HCT116 (cell line): ENCODE results near the gene KMT2D. TPM values are rescaled to one million over a fixed set of nuclear protein-coding genes. Genes with fewer than 3 reads are reported as not detected.
A peak's percentile ranks its signal among the peaks of the same experiment; 100 is the strongest.
"Not testable (repeated sequence)": the region's sequence is repeated elsewhere in the genome, so short reads cannot be mapped to it uniquely, and the experiment has no call there.

Experiments
- ATAC-seq: fragments of 200-7000 bp; cut with Tn5 transposase; 2 replicates; pipeline ENCODE4 v1.9.1; 2020; ENCODE audit warnings: mild to moderate bottlenecking, moderate library complexity
- BruUV-seq: library from RNA; stranded (reverse); fragments of 400-500 nt; replicated peaks from 2 replicates; lab custom pipeline; 2021; lab: Mats Ljungman, UMichigan
- CTCF ChIA-PET: fragments of 300-600 bp; sonication (Branson Sonifier 250); formaldehyde crosslinking; loops from one replicate; lab custom pipeline; 2021; ENCODE audit warnings: antibody characterized with exemption; lab: Charles Lee
- POLR2A ChIA-PET: fragments of 300-600, 350-600 bp; sonication (Branson Sonifier 250); formaldehyde crosslinking; loops from one replicate; lab custom pipeline; 2021; ENCODE audit warnings: antibody characterized with exemption; lab: Charles Lee
- RAD21 ChIA-PET, 2 experiments: fragments of 300-600 bp; sonication (Branson Sonifier 250); formaldehyde crosslinking; loops; one replicate each; lab custom pipeline; 2023; ENCODE audit warnings: low total read pairs in 2 of 2; ENCODE audit not compliant: uncharacterized antibody in 2 of 2, unreplicated experiment in 2 of 2, low non-redundant PET in 1 of 2; lab: Charles Lee
- DNase-seq: peaks from one replicate; pipeline ENCODE4 v3.0.0-alpha.2; 2010; ENCODE audit warnings: low read depth, low spot score
- H2AFZ ChIP-seq: fragments of 200-600 bp; shearing (Covaris generic), sonication (generic); 2 replicates; pipeline ENCODE4 v1.6.1; 2017; ENCODE audit warnings: low read depth, mixed run types, mixed read lengths, antibody characterized with exemption, low read length; ENCODE audit not compliant: poor library complexity, severe bottlenecking
- H3K27ac ChIP-seq: 2 replicates; pipeline ENCODE4 v1.5.1; 2012; ENCODE audit warnings: low read depth, low read length
- H3K27me3 ChIP-seq: fragments of 200-600 bp; sonication (generic); 2 replicates; pipeline ENCODE4 v1.6.1; 2016; ENCODE audit warnings: mixed run types, low read length, mixed read lengths; ENCODE audit not compliant: insufficient read depth
- H3K36me3 ChIP-seq, 2 experiments: fragments of 200-500 bp in 1 of 2; fragments of 200-600 bp in 1 of 2; sonication (Bioruptor generic) in 1 of 2; sonication (generic) in 1 of 2; 2 replicates each; pipeline versions ENCODE4 v1.5.1 to v1.6.1; 2014 to 2016; ENCODE audit warnings: low read length in 2 of 2, inconsistent platforms in 1 of 2, mixed read lengths in 1 of 2, mixed run types in 1 of 2; ENCODE audit not compliant: insufficient read depth in 2 of 2, control insufficient read depth in 1 of 2
- H3K4me1 ChIP-seq, 2 experiments: fragments of 200-600 bp in 1 of 2; sonication (generic) in 1 of 2; 2 replicates each; pipeline versions ENCODE4 v1.5.1 to v1.6.1; 2012 to 2017; ENCODE audit warnings: low read length in 2 of 2, inconsistent platforms in 1 of 2, mild to moderate bottlenecking in 1 of 2, mixed read lengths in 1 of 2, mixed run types in 1 of 2, moderate library complexity in 1 of 2; ENCODE audit not compliant: insufficient read depth in 2 of 2, control insufficient read depth in 1 of 2
- H3K4me2 ChIP-seq: fragments of 200-600 bp; sonication (generic); 2 replicates; pipeline ENCODE4 v1.6.1; 2017; ENCODE audit warnings: mixed run types, low read length, mixed read lengths
- H3K4me3 ChIP-seq, 2 experiments: fragments of 200-600 bp in 1 of 2; sonication (generic) in 1 of 2; replicated peaks in 1 of 2; 2 replicates each; pipeline ENCODE4 v1.5.1; 2011 to 2016; ENCODE audit warnings: low read length in 2 of 2, control low read depth in 1 of 2, low read depth in 1 of 2, mild to moderate bottlenecking in 1 of 2, mixed read lengths in 1 of 2, mixed run types in 1 of 2
- H3K79me2 ChIP-seq: fragments of 200-600 bp; sonication (generic); 2 replicates; pipeline ENCODE4 v1.6.1; 2017; ENCODE audit warnings: mild to moderate bottlenecking, mixed run types, low read length, moderate library complexity, mixed read lengths; ENCODE audit not compliant: insufficient read depth
- H3K9ac ChIP-seq: fragments of 200-600 bp; sonication (generic); 2 replicates; pipeline ENCODE4 v1.6.1; 2016; ENCODE audit warnings: low read length, mixed read lengths
- H3K9me2 ChIP-seq: fragments of 200-600 bp; sonication (generic), shearing (Covaris generic); 2 replicates; pipeline ENCODE4 v1.6.1; 2017; ENCODE audit warnings: mixed run types, mild to moderate bottlenecking, moderate library complexity; ENCODE audit not compliant: insufficient read depth
- H3K9me3 ChIP-seq, 2 experiments: fragments of 200-500 bp in 1 of 2; fragments of 200-600 bp in 1 of 2; sonication (Bioruptor generic) in 1 of 2; sonication (generic) in 1 of 2; 2 replicates each; pipeline ENCODE4 v1.6.1; 2014 to 2017; ENCODE audit warnings: low read length in 2 of 2, mixed read lengths in 2 of 2, inconsistent platforms in 1 of 2, low read depth in 1 of 2, mild to moderate bottlenecking in 1 of 2, mixed run types in 1 of 2, moderate library complexity in 1 of 2; ENCODE audit not compliant: control insufficient read depth in 1 of 2, insufficient read depth in 1 of 2
- H4K20me1 ChIP-seq: fragments of 200-600 bp; sonication (generic), shearing (Covaris generic); 2 replicates; pipeline ENCODE4 v1.6.1; 2017; ENCODE audit warnings: mixed run types, mild to moderate bottlenecking, moderate library complexity; ENCODE audit not compliant: insufficient read depth
- CEBPB ChIP-seq: IDR thresholded peaks from 2 replicates; pipeline ENCODE4 v1.6.1; 2012; ENCODE audit warnings: low read depth
- POLR2A ChIP-seq: IDR thresholded peaks from 2 replicates; pipeline ENCODE4 v1.7.0; 2011; ENCODE audit warnings: borderline replicate concordance; ENCODE audit not compliant: insufficient read depth, insufficient read length; ENCODE audit errors: extremely low read depth
- intact Hi-C: fragments of 100-400 bp; cut with micrococcal nuclease; formaldehyde crosslinking; loops from 2 replicates; pipeline ENCODE4 v1.10.0; 2022
- total RNA-seq: library from RNA; stranded (reverse); gene quantifications from one replicate; pipeline ENCODE4 v1.2.1, GENCODE V29; 2021; ENCODE audit not compliant: unreplicated experiment

The KMT2D gene
- total RNA-seq, 1 experiment from 2014 or later, result 71.3 TPM

GRCh38 chr12:49061916-49062315 is 1.3 kb upstream of the KMT2D start:
- peaks cover 45% of the 10 kb centered on the region for H3K79me2 ChIP-seq
- RAD21 ChIA-PET, result not testable (repeated sequence)

GRCh38 chr12:49061157-49061650 is 610 bp upstream of the KMT2D start:
- Histone ChIP-seq H3K4me1 (peaks cover 17 to 47% of the 10 kb centered on the region in 2 experiments), H3K9me2 (no peaks in the 10 kb centered on the region), H3K9me3 (no peaks in the 10 kb centered on the region), H4K20me1 (no peaks in the 10 kb centered on the region), H3K36me3 (no peaks in the 10 kb centered on the region; a peak in 1 of 4 replicates), H3K27ac (peak overlapping the region; percentile 89), H3K27me3 (no peaks in the 10 kb centered on the region), H3K4me2 (peak overlapping the region; percentile 97), H3K79me2 (peaks cover 52% of the 10 kb centered on the region), H3K9ac (peak overlapping the region; percentile 97), H2AFZ (peak overlapping the region; percentile 77), H3K4me3 (peak overlapping the region; percentile 76 to 92)
- DNase-seq (no peak), ATAC-seq (no peak)
- TSS peak; percentile 78 for BruUV-seq
- CTCF ChIA-PET, result no interaction called here
- intact Hi-C loops, result no loop called here
- TF ChIP-seq CEBPB (no peak), POLR2A (peak; percentile 21)
- POLR2A ChIA-PET, result no interaction called here
- RAD21 ChIA-PET, result no interaction called here

More at GRCh38 chr12:49061916-49062315, 1.3 kb upstream of the KMT2D start:
- H3K9ac ChIP-seq, result peak overlapping the region; percentile 97; the same call in 1 of the 2 replicates
- peak overlapping the region; percentile 97 for H3K4me2 ChIP-seq
- peaks cover 17 to 40% of the 10 kb centered on the region in 2 experiments for H3K4me1 ChIP-seq
- intact Hi-C loops, POLR2A ChIA-PET, ATAC-seq, DNase-seq, BruUV-seq, H2AFZ ChIP-seq, H3K9me2 ChIP-seq, H3K9me3 ChIP-seq, H3K27me3 ChIP-seq, H4K20me1 ChIP-seq, H3K36me3 ChIP-seq: not testable (repeated sequence)
- 0 out of 2 replicates have a peak overlapping the region, but pooled peaks have one; percentile 89 for H3K27ac ChIP-seq
- peak overlapping the region; percentile 76 to 92 for H3K4me3 ChIP-seq
- CTCF ChIA-PET, result interaction anchor here (3.5 to 3.7 kb wide), 2 partner anchors 26 to 32 kb away, joined by 23 to 32 read pairs; partner anchors contain the start of gene DHH
